Measurements from ENCODE around the gene PDCD6IP. TPM values are rescaled to one million over a fixed set of nuclear protein-coding genes. Genes with fewer than 3 reads are reported as not detected.
"Not testable (repeated sequence)": the region's sequence is repeated elsewhere in the genome, so short reads cannot be mapped to it uniquely, and the experiment has no call there.

PDCD6IP gene
- total RNA-seq, 2 donors from 2014 or later: 199 to 209 TPM

- no peaks in the 10 kb centered on the region for H3K27me3 Mint-ChIP-seq
- H3K27ac Mint-ChIP-seq: peak overlapping the region; percentile 7
- no peak for ATAC-seq (replicated peaks)
- no peaks in the 10 kb centered on the region for H3K9me3 Mint-ChIP-seq
- H3K4me3 Mint-ChIP-seq: no peak overlapping the region
- H3K4me1 Mint-ChIP-seq: peaks cover 14% of the 10 kb centered on the region
- H3K36me3 Mint-ChIP-seq (ENCODE audit: low read depth): peaks cover 92% of the 10 kb centered on the region
Measured at GRCh38 chr3:33855884-33856546, 57.6 kb downstream of the PDCD6IP start.

GRCh38 chr3:33857701-33858100 lies 59.3 kb downstream of the PDCD6IP start:
- H3K4me3 Mint-ChIP-seq; H3K27ac Mint-ChIP-seq; ATAC-seq (replicated peaks); H3K9me3 Mint-ChIP-seq; H3K27me3 Mint-ChIP-seq: not testable (repeated sequence)
- H3K4me1 Mint-ChIP-seq: peaks cover 13% of the 10 kb centered on the region
- H3K36me3 Mint-ChIP-seq (ENCODE audit: low read depth): peaks cover 91% of the 10 kb centered on the region

- Mint-ChIP-seq H3K27ac (no peak overlapping the region), H3K4me1 (peaks cover 13% of the 10 kb centered on the region), H3K36me3 (ENCODE audit: low read depth) (peaks cover 90% of the 10 kb centered on the region), H3K9me3 (no peaks in the 10 kb centered on the region), H3K4me3 (no peak overlapping the region), H3K27me3 (no peaks in the 10 kb centered on the region)
- ATAC-seq (replicated peaks): no peak
Measured at GRCh38 chr3:33858131-33858530, 59.7 kb downstream of the PDCD6IP start.

- H3K36me3 Mint-ChIP-seq (ENCODE audit: low read depth): peaks cover 91% of the 10 kb centered on the region
- ATAC-seq (replicated peaks): no peak
- H3K27ac Mint-ChIP-seq: no peak overlapping the region
- H3K27me3 Mint-ChIP-seq: no peaks in the 10 kb centered on the region
- no peak overlapping the region for H3K4me3 Mint-ChIP-seq
- H3K9me3 Mint-ChIP-seq: no peaks in the 10 kb centered on the region
- peaks cover 7% of the 10 kb centered on the region for H3K4me1 Mint-ChIP-seq
Measured at GRCh38 chr3:33860373-33861050, 62.1 kb downstream of the PDCD6IP start.

- H3K36me3 Mint-ChIP-seq (ENCODE audit: low read depth): peaks cover 95% of the 10 kb centered on the region
- H3K4me1 Mint-ChIP-seq: peaks cover 8% of the 10 kb centered on the region
- no peaks in the 10 kb centered on the region for H3K27me3 Mint-ChIP-seq
- H3K4me3 Mint-ChIP-seq: no peak overlapping the region
- no peak overlapping the region for H3K27ac Mint-ChIP-seq
- H3K9me3 Mint-ChIP-seq: no peaks in the 10 kb centered on the region
- ATAC-seq (replicated peaks): no peak
Measured at GRCh38 chr3:33865133-33865532, 66.7 kb downstream of the PDCD6IP start.

GRCh38 chr3:33868309-33868708 lies 69.9 kb downstream of the PDCD6IP start:
- H3K36me3 Mint-ChIP-seq (ENCODE audit: low read depth): peaks cover 88% of the 10 kb centered on the region
- H3K27me3 Mint-ChIP-seq: no peaks in the 10 kb centered on the region
- no peaks in the 10 kb centered on the region for H3K9me3 Mint-ChIP-seq
- ATAC-seq (replicated peaks): peak; percentile 77
- no peak overlapping the region for H3K4me3 Mint-ChIP-seq
- peak overlapping the region; percentile 70 for H3K27ac Mint-ChIP-seq
- H3K4me1 Mint-ChIP-seq: peaks cover 8% of the 10 kb centered on the region

- Mint-ChIP-seq H3K4me1 (peaks cover 8% of the 10 kb centered on the region), H3K4me3 (no peak overlapping the region), H3K27ac (no peak overlapping the region), H3K9me3 (no peaks in the 10 kb centered on the region), H3K27me3 (no peaks in the 10 kb centered on the region), H3K36me3 (ENCODE audit: low read depth) (peaks cover 72% of the 10 kb centered on the region)
- no peak for ATAC-seq (replicated peaks)
Measured at GRCh38 chr3:33869977-33870376, 71.5 kb downstream of the PDCD6IP start.

- Mint-ChIP-seq H3K36me3 (ENCODE audit: low read depth) (peaks cover 23% of the 10 kb centered on the region), H3K9me3 (no peaks in the 10 kb centered on the region), H3K27ac (no peak overlapping the region), H3K4me1 (no peaks in the 10 kb centered on the region), H3K27me3 (no peaks in the 10 kb centered on the region), H3K4me3 (no peak overlapping the region)
- no peak for ATAC-seq (replicated peaks)
Measured at GRCh38 chr3:33874815-33875214, 76.4 kb downstream of the PDCD6IP start.

- Mint-ChIP-seq H3K4me1 (no peaks in the 10 kb centered on the region), H3K36me3 (ENCODE audit: low read depth) (peaks cover 15% of the 10 kb centered on the region), H3K27me3 (no peaks in the 10 kb centered on the region), H3K4me3 (no peak overlapping the region), H3K9me3 (no peaks in the 10 kb centered on the region), H3K27ac (no peak overlapping the region)
- ATAC-seq (replicated peaks): no peak
Measured at GRCh38 chr3:33875680-33876079, 77.2 kb downstream of the PDCD6IP start.

GRCh38 chr3:33877187-33877586 lies 78.8 kb downstream of the PDCD6IP start:
- Mint-ChIP-seq H3K4me1 (no peaks in the 10 kb centered on the region), H3K27me3 (no peaks in the 10 kb centered on the region), H3K9me3 (no peaks in the 10 kb centered on the region), H3K36me3 (ENCODE audit: low read depth) (peaks cover 10% of the 10 kb centered on the region), H3K27ac (no peak overlapping the region), H3K4me3 (no peak overlapping the region)
- no peak for ATAC-seq (replicated peaks)

- Mint-ChIP-seq H3K36me3 (ENCODE audit: low read depth) (no peaks in the 10 kb centered on the region), H3K4me1 (peaks cover 5% of the 10 kb centered on the region), H3K4me3 (no peak overlapping the region), H3K9me3 (no peaks in the 10 kb centered on the region), H3K27ac (peak overlapping the region; percentile 36), H3K27me3 (no peaks in the 10 kb centered on the region)
- no peak for ATAC-seq (replicated peaks)
Measured at GRCh38 chr3:33879540-33879939, 81.1 kb downstream of the PDCD6IP start.

- no peak overlapping the region for H3K4me3 Mint-ChIP-seq
- H3K27me3 Mint-ChIP-seq: peaks cover 7% of the 10 kb centered on the region
- H3K9me3 Mint-ChIP-seq: no peaks in the 10 kb centered on the region
- H3K27ac Mint-ChIP-seq: no peak overlapping the region
- ATAC-seq (replicated peaks): no peak
- no peaks in the 10 kb centered on the region for H3K36me3 Mint-ChIP-seq (ENCODE audit: low read depth)
- H3K4me1 Mint-ChIP-seq: peaks cover 5% of the 10 kb centered on the region
Measured at GRCh38 chr3:33881156-33882064, 83.0 kb downstream of the PDCD6IP start.

GRCh38 chr3:33882296-33882695 lies 83.9 kb downstream of the PDCD6IP start:
- H3K9me3 Mint-ChIP-seq: no peaks in the 10 kb centered on the region
- ATAC-seq (replicated peaks): no peak

GRCh38 chr3:33883538-33883950 lies 85.1 kb downstream of the PDCD6IP start:
- H3K4me3 Mint-ChIP-seq: peak overlapping the region; percentile 17
- no peaks in the 10 kb centered on the region for H3K36me3 Mint-ChIP-seq (ENCODE audit: low read depth)
- peak; percentile 24 for ATAC-seq (replicated peaks)
- H3K27ac Mint-ChIP-seq: no peak overlapping the region
- peaks cover 7% of the 10 kb centered on the region for H3K27me3 Mint-ChIP-seq
- H3K4me1 Mint-ChIP-seq: peaks cover 5% of the 10 kb centered on the region
- no peaks in the 10 kb centered on the region for H3K9me3 Mint-ChIP-seq

More at GRCh38 chr3:33882296-33882695, 83.9 kb downstream of the PDCD6IP start:
- Mint-ChIP-seq H3K4me1 (peaks cover 5% of the 10 kb centered on the region), H3K36me3 (ENCODE audit: low read depth) (no peaks in the 10 kb centered on the region), H3K27me3 (peaks cover 7% of the 10 kb centered on the region), H3K4me3 (no peak overlapping the region), H3K27ac (no peak overlapping the region)
